Measurements from ENCODE around the gene TTC7B.

Gene TTC7B

DNA sequence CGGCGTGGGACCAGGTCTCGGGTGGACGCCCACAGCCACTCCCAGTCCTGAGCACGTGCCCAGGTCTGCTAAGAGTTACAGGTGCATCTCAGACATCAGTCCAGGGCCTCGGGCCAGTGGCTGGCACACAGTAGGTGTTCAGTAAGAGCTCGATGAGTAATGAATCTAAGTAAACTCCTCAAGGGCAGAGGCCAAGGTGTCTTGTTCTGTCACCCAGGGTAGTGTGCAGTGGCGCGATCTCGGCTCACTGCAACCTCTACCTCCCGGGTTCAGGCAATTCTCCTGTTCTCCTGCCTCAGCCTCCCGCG lies 11.2 kb downstream of the TTC7B start:
- no peak for DNase-seq

- DNase-seq: peak; percentile 30
Observed at GRCh38 chr14:90804292-90805083, 11.7 kb downstream of the TTC7B start.

- DNase-seq: peak; percentile 27
Observed at GRCh38 chr14:90803249-90803648, 13.0 kb downstream of the TTC7B start.

DNA sequence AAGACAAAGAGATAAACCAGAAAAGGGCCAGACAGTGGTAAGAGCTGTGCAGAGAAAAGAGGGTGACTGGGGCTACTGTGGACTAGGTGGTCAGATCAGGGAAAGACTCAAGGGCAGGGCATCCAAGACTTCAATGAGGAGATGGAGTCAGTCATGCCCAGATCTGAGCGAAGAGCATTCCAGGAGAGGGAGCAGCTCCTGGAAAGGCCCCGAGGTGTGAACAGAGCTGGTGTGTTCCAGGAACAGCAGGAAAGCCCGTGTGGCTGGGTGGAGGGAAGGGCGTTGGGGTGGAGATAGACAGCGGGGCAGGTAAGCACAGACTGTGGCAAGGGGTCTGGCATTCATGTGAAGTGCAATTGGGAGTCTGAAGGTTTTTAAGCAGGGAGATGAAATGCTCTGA lies 16.8 kb downstream of the TTC7B start:
- no peak for DNase-seq

GRCh38 chr14:90797919-90798318 lies 18.3 kb downstream of the TTC7B start:
- DNase-seq: no peak

GRCh38 chr14:90797451-90797850 lies 18.8 kb downstream of the TTC7B start:
- peak; percentile 56 for DNase-seq

- DNase-seq: peak; percentile 72
Observed at GRCh38 chr14:90796329-90796728, 19.9 kb downstream of the TTC7B start.

- DNase-seq: no peak
Observed at GRCh38 chr14:90795744-90796143, 20.5 kb downstream of the TTC7B start.

DNA sequence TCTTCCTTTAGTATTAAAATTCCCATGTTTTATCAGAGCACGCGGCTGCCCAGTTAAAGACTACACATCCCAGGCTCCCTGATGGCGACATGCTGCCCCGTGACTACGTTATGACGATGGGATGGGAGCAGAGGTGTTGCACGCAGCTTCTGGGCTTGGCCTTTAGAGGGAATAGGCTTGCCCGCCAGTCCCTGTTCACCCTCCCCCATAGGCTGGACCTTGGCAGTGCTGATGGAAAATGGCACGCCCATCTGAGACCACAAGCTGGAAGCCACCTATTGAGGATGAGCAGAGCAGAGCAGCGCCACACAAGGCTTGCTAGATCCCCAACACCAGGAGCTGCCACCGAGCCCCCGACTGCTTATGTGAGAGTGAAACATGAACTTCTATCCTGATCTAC lies 24.7 kb downstream of the TTC7B start:
- DNase-seq: peak; percentile 62

GRCh38 chr14:90788031-90788430 lies 28.2 kb downstream of the TTC7B start:
- peak; percentile 24 for DNase-seq

GRCh38 chr14:90785876-90786450 lies 30.3 kb downstream of the TTC7B start:
- no peak for DNase-seq

DNA sequence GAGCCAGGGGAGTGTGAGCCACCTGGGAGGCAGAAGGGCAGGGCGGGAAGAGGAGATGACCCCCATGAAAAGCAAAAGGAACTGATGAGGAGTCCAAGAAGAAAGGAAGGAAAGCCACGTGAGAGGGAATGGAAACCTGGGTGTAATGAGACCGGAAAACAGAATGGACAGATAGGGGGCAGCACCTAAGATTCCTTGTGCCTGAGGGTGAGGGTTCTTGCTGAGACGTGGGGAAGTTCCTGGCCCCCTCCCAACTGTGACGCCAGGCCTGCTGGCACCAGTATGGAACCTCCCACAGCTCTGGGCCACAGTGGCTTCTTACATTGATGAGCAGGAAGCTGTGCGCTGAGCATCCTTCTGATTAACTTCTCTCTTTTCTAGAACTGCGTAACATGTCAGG lies 30.8 kb downstream of the TTC7B start:
- DNase-seq: peak; percentile 52

GRCh38 chr14:90784621-90785270 lies 31.5 kb downstream of the TTC7B start:
- no peak for DNase-seq

DNA sequence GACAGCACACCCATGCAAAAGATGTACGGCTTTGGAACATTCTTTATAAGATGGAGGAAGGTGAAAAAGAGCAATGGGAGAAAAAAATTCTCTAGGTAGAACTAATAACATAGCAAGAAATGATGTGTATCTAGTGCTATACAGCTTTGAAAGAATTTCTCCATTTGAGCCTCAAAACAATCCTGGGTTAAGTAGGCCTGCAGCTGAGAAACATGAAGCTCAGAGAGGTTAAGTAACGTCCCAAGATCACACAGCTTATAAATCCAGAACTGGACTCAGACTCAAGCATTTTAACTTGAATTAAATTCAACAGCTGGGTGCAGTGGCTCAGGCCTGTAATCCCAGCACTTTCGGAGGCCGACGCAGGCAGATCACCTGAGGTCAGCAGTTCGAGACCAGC lies 32.9 kb downstream of the TTC7B start:
- DNase-seq: no peak

DNA sequence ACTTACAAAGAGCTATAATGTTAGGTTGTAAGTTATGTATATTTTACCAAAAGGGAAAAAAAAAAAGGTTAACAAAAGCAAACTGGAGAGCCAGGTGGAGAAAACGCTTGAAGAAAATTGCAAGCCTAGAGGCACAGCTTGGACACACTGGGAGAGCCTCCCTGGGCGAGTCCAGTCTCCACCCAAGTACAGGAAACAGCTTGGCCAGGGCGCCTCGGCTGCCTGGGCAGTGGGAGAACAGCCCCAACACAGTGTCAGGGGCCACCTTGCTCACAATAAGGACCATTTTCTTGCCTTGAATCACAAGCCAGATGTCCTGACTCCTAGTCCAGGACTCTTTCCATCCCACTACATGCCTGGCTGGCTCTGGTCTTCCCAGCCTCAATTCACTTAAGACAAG lies 33.3 kb downstream of the TTC7B start:
- DNase-seq: no peak

DNA sequence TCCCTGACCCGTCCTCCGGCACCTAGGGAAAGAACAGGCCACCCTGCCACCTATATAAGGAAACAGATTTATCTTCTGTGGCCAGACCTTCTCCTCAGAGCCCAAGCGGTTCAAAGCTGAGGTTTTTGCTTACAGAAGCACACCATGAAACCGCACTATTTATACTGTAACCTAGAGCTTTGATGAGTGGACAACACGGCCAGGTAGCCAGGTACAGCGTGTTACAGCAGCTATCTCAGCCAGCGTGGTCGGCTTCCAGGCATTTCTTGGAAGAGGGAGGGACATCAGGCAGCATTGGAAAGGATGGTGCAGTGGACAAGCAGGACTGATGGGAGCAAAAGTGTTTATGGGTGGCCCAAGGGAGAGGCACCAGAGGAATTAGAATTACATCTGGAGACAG lies 34.4 kb downstream of the TTC7B start:
- no peak for DNase-seq

- DNase-seq: no peak
Observed at GRCh38 chr14:90781344-90781761, 34.9 kb downstream of the TTC7B start.

DNA sequence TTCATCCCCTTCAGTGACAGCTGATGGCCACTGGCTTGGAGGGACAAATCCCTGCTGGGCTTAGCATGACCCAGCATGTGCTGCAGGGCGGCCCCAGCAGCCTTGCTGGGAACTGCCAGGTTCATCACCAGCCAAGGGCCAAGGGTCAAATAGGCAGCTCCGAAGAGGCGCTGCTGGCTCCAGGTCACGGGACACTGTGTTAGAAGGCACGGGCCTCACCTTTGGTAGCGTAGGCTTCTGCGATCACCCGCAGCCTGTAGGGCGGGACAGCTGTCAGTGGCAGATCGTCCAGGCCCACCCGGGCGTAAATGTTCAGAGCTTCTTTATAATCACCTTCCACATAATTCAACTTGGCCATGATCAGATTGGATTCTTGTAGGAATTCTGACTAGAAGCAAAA lies 35.7 kb downstream of the TTC7B start:
- DNase-seq: no peak

DNA sequence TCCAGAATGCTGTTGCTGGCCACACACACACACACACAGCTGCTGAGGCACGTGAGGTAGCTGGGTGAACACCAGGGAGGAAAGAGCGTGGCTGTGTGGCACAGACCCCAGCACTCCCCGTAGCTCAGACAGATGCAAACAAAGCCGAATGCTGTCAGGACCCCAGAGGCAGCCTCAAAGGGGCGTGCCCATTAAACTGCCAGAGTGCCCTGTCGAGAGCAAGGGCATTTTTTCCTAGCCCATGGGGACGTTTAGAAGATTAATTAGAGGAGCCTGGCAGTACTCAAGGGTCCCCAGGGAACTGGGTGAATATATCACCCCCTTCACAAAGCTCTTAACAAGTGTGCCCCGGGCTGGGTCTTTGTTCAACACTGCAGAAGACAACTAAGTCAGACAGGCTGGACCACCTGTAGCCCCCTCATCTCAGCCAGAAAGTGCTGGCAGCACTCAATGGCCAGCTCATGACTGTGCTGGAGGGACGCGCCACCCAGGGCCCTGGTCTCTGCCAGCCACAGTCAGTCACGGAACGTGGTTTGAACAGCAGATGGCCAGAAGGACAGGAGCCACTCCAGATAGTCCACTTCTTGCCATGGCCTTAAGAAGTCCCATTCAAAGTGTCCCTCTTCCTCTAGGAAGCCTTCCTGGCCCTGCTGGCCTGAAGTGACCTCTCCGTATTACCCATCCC lies 37.5 kb downstream of the TTC7B start:
- no peak for DNase-seq

- peak; percentile 41 for DNase-seq
Observed at GRCh38 chr14:90777830-90778485, 38.3 kb downstream of the TTC7B start.

GRCh38 chr14:90777358-90777757 lies 38.9 kb downstream of the TTC7B start:
- DNase-seq: no peak

DNA sequence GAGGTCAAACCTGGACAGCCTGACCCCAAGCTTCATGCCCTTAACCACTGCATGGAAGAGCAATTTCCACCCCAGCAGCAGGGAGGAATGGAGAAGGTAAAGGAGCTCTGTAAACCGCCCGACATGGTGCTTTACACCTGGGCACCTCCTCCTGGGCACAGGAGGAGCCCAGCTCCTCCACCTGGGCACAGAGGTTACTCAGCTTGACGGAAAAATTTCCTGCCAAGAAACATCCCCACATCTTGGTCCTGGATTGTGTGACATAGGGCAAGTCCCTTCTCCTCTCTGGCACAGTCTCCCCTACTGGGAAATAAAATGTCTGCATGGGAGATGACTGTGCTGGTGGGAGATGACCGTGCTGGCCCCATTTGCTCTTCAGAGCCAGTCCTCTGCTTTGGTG lies 40.8 kb downstream of the TTC7B start:
- DNase-seq: no peak

- no peak for DNase-seq
Observed at GRCh38 chr14:90774316-90774715, 41.9 kb downstream of the TTC7B start.
